Activated naive CD4-positive, alpha-beta T cell treated with anti-CD3 and anti-CD28 coated beads, Interleukin-2, amount 10 ng/mL, durations not matched to agents 7 days and 5 days (primary cell): ENCODE measurements around the gene GIGYF2.

Experiments used
- CTCF ChIA-PET: fragments of 350-600 bp; sonication (Branson Sonifier 250); formaldehyde crosslinking; loops from one replicate; lab custom pipeline; 2021; ENCODE audit warnings: antibody characterized with exemption; lab: Charles Lee
- DNase-seq: peaks from one replicate; pipeline ENCODE4 v3.0.0-alpha.2; 2020
- H3K27ac Mint-ChIP-seq: one replicate; pipeline ENCODE4 v1.8.0; 2021; ENCODE audit warnings: mild to moderate bottlenecking, moderate library complexity, mixed read lengths
- H3K27me3 Mint-ChIP-seq: one replicate; pipeline ENCODE4 v1.8.0; 2021; ENCODE audit warnings: mild to moderate bottlenecking, mixed read lengths
- H3K36me3 Mint-ChIP-seq: one replicate; pipeline ENCODE4 v1.8.0; 2021; ENCODE audit warnings: mixed read lengths
- H3K4me1 Mint-ChIP-seq: one replicate; pipeline ENCODE4 v1.8.0; 2021; ENCODE audit warnings: mixed read lengths
- H3K4me3 Mint-ChIP-seq: one replicate; pipeline ENCODE4 v1.8.0; 2021; ENCODE audit warnings: mild to moderate bottlenecking, moderate library complexity, mixed read lengths
- H3K9me3 Mint-ChIP-seq: one replicate; pipeline ENCODE4 v1.8.0; 2021; ENCODE audit warnings: mixed read lengths

GIGYF2 gene

DNA sequence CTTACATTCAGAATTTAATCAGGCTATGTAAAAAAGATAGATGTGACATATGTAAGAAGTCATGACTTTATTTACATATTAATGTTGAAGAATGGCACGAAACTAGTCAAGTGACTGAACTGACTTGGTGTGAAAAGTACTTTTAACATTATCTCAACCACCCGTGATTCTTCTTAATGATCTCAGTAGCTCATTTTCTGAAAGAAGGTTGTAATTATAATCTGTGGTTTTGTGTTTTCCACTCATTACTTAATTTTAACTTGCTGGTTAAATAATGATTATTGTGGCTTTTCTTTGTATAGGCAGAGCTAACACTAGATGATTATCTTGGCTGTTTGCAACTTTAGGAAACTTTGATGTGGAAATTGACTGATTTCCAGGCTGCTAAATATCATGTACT, 60.8 kb downstream of the GIGYF2 start:
- CTCF ChIA-PET: no interaction called here
- Mint-ChIP-seq H3K27me3 (no peaks in the 10 kb centered on the region), H3K4me1 (peaks cover 16% of the 10 kb centered on the region), H3K4me3 (no peak overlapping the region), H3K27ac (peak overlapping the region; percentile 45), H3K9me3 (no peaks in the 10 kb centered on the region), H3K36me3 (peaks cover 36% of the 10 kb centered on the region)
- no peak for DNase-seq

DNA sequence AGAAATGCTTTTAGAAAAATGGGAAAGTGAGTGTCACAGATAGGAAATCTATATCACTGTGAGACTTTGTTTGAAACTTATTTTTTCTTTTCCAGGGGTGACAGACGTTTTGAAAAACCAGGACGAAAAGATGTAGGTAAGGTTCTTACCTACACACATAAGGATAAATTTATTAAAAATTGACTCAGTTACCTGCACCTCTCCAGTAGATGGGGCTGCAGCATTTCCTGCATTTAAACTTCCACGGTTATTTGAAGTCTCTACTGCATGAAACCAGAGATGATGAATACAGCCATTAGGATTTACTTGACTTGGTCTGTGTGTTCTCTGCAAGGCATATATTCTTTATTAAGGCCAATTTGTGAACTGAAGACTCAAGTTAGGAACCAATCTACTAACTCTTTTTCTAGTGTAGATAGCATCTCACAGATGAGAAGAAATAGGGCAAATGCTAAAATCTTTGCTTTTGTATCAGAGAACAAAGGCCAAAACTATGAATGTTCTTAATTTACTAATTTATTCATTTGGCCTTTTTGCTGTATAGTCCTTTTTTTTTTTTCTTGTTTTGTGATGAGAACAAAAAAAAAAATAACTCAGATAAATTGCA, 64.3 kb downstream of the GIGYF2 start:
- peak; percentile 66 for DNase-seq
- H3K9me3 Mint-ChIP-seq: no peaks in the 10 kb centered on the region
- no peaks in the 10 kb centered on the region for H3K27me3 Mint-ChIP-seq
- peaks cover 16% of the 10 kb centered on the region for H3K4me1 Mint-ChIP-seq
- CTCF ChIA-PET: interaction anchor here (0.9 to 1.8 kb wide), 2 partner anchors 293 to 299 kb away, joined by 3 to 5 read pairs; no protein-coding TSS in a partner anchor
- H3K27ac Mint-ChIP-seq: no peak overlapping the region
- peaks cover 40% of the 10 kb centered on the region for H3K36me3 Mint-ChIP-seq
- no peak overlapping the region for H3K4me3 Mint-ChIP-seq

DNA sequence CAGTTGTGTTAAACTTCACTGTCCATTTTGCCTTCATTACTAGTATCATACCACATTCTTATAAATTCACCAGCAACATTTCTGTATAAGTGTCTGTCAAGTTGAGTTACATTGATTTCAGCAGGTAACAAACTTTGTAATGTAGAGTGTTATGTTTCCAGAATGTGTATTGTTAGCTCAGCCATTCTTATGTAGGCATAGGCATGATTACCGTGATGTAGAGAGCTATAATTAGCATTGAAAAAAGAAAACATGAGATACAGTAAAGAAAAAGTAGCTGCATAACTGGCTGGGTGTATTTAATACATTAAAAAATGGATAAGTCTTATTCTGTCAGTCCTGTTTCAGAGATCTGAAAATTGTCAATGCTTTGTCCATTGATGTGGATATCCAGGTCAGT, 70.7 kb downstream of the GIGYF2 start:
- no peak for DNase-seq
- Mint-ChIP-seq H3K4me1 (peaks cover 21% of the 10 kb centered on the region), H3K27ac (no peak overlapping the region), H3K27me3 (no peaks in the 10 kb centered on the region), H3K9me3 (no peaks in the 10 kb centered on the region), H3K36me3 (peaks cover 52% of the 10 kb centered on the region), H3K4me3 (no peak overlapping the region)
- CTCF ChIA-PET: interaction anchor here (0.6 kb wide), 1 partner anchor 261 kb away, joined by 3 read pairs; no protein-coding TSS in a partner anchor

GRCh38 chr2:232770207-232770606, 73.1 kb downstream of the GIGYF2 start:
- Mint-ChIP-seq H3K27me3 (no peaks in the 10 kb centered on the region), H3K27ac (no peak overlapping the region), H3K4me3 (no peak overlapping the region), H3K36me3 (peaks cover 48% of the 10 kb centered on the region), H3K4me1 (peaks cover 25% of the 10 kb centered on the region), H3K9me3 (no peaks in the 10 kb centered on the region)
- DNase-seq: no peak
- CTCF ChIA-PET: interaction anchor here (0.7 kb wide), 1 partner anchor 38 kb away, joined by 3 read pairs; no protein-coding TSS in a partner anchor

GRCh38 chr2:232771870-232772269, 74.7 kb downstream of the GIGYF2 start:
- Mint-ChIP-seq H3K36me3 (peaks cover 40% of the 10 kb centered on the region), H3K4me3 (no peak overlapping the region), H3K27ac (peak overlapping the region; percentile 39), H3K27me3 (no peaks in the 10 kb centered on the region), H3K9me3 (no peaks in the 10 kb centered on the region), H3K4me1 (peaks cover 23% of the 10 kb centered on the region)
- CTCF ChIA-PET: interaction anchor here (0.6 to 1.7 kb wide), 4 partner anchors 9 to 415 kb away, joined by 3 to 4 read pairs (median 3); no protein-coding TSS in a partner anchor
- no peak for DNase-seq

- DNase-seq: peak; percentile 23
- Mint-ChIP-seq H3K4me1 (peaks cover 23% of the 10 kb centered on the region), H3K27ac (peak overlapping the region; percentile 81), H3K27me3 (no peaks in the 10 kb centered on the region), H3K4me3 (no peak overlapping the region), H3K9me3 (no peaks in the 10 kb centered on the region), H3K36me3 (peaks cover 40% of the 10 kb centered on the region)
- CTCF ChIA-PET: interaction anchor here (0.9 to 1.7 kb wide), 2 partner anchors 38 to 160 kb away, joined by 3 to 4 read pairs; no protein-coding TSS in a partner anchor
These were observed 75.4 kb downstream of the GIGYF2 start for GRCh38 chr2:232772531-232772930.

DNA sequence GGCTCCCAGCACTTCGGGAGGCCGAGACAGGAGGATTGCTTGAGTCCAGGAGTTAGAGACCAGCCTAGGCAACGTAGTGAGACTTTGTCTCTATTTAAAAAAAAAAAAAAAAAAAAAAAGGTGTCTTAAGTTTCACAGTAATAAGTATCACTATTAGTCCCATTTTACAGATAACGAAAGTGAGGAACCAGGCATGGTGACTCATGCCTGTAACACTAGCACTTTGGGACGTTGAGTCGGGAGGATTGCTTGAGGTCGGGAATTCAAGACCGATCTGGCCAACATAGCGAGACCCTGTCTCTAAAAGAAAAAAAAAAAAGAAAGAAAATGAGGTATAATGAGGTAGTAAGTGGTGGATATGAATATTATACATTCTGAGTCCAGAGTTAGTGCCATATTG, 76.7 kb downstream of the GIGYF2 start:
- H3K27ac Mint-ChIP-seq: no peak overlapping the region
- CTCF ChIA-PET: no interaction called here
- peaks cover 31% of the 10 kb centered on the region for H3K36me3 Mint-ChIP-seq
- no peak overlapping the region for H3K4me3 Mint-ChIP-seq
- peaks cover 23% of the 10 kb centered on the region for H3K4me1 Mint-ChIP-seq
- no peaks in the 10 kb centered on the region for H3K27me3 Mint-ChIP-seq
- no peak for DNase-seq
- no peaks in the 10 kb centered on the region for H3K9me3 Mint-ChIP-seq

GRCh38 chr2:232776435-232776834, 79.3 kb downstream of the GIGYF2 start, which contains the start of gene KCNJ13:
Gene KCNJ13, minus strand, starts transcription at chr2:232776565. Its CDS starts 5,203 bp downstream, at chr2:232771362.
- peaks cover 17% of the 10 kb centered on the region for H3K4me1 Mint-ChIP-seq
- no peak within 1 kb of the TSS for H3K27ac Mint-ChIP-seq
- H3K9me3 Mint-ChIP-seq: no peaks in the 10 kb centered on the region
- no peak for DNase-seq
- no peak within 1 kb of the TSS for H3K4me3 Mint-ChIP-seq
- peaks cover 17% of the 10 kb centered on the region for H3K36me3 Mint-ChIP-seq
- CTCF ChIA-PET: no interaction called here
- H3K27me3 Mint-ChIP-seq: no peaks in the 10 kb centered on the region

GRCh38 chr2:232777276-232777675, 80.1 kb downstream of the GIGYF2 start:
- H3K27me3 Mint-ChIP-seq: no peaks in the 10 kb centered on the region
- CTCF ChIA-PET: no interaction called here
- no peak overlapping the region for H3K4me3 Mint-ChIP-seq
- DNase-seq: no peak
- no peak overlapping the region for H3K27ac Mint-ChIP-seq
- H3K4me1 Mint-ChIP-seq: peaks cover 15% of the 10 kb centered on the region
- H3K36me3 Mint-ChIP-seq: peaks cover 22% of the 10 kb centered on the region
- no peaks in the 10 kb centered on the region for H3K9me3 Mint-ChIP-seq

DNA sequence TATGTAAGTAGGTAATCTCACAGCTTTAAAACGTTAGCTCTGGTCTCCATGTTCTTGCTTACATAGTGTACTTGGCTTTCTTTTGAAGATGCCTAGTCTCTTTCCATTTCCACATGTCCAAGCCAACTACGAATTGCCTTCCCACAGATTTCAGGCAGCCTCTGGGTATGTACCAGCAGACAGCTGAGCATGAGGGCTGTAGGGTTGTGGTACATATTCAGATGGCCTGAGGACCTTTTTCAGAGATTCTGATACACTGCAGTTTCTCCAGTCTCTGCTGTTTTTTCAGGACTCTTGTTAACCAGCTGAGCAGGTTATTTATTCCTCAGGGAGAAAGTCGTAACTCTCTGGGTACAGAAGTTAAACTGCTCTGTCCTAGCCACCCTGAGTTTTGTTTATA, 82.3 kb downstream of the GIGYF2 start:
- H3K9me3 Mint-ChIP-seq: no peaks in the 10 kb centered on the region
- DNase-seq: no peak
- CTCF ChIA-PET: interaction anchor here (0.8 kb wide), 1 partner anchor 174 kb away, joined by 3 read pairs; no protein-coding TSS in a partner anchor
- H3K27me3 Mint-ChIP-seq: no peaks in the 10 kb centered on the region
- H3K36me3 Mint-ChIP-seq: peaks cover 18% of the 10 kb centered on the region
- H3K27ac Mint-ChIP-seq: no peak overlapping the region
- no peak overlapping the region for H3K4me3 Mint-ChIP-seq
- H3K4me1 Mint-ChIP-seq: peaks cover 6% of the 10 kb centered on the region

DNA sequence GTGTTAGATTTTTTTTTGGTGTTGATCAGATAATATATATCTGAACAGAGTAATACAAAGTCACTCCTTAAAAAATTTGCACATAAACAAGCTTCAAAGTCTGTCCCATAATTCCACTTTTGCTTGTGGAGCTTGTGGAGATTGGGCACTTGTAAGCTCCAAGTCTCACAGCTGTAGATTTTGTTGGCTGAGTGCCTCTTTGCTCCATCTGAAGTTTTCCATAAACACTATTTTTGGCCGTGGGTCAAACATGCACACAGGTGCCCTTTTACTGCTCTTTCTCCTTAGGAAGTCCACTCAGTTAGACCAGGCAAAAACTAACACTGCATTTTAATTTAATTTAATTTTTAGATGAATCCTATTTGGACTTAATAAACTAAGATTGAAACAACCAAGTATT, 82.8 kb downstream of the GIGYF2 start:
- H3K4me3 Mint-ChIP-seq: no peak overlapping the region
- CTCF ChIA-PET: interaction anchor here (0.8 kb wide), 1 partner anchor 175 kb away, joined by 3 read pairs; no protein-coding TSS in a partner anchor
- no peaks in the 10 kb centered on the region for H3K9me3 Mint-ChIP-seq
- peaks cover 6% of the 10 kb centered on the region for H3K4me1 Mint-ChIP-seq
- H3K36me3 Mint-ChIP-seq: peaks cover 18% of the 10 kb centered on the region
- no peak for DNase-seq
- no peaks in the 10 kb centered on the region for H3K27me3 Mint-ChIP-seq
- no peak overlapping the region for H3K27ac Mint-ChIP-seq

GRCh38 chr2:232781765-232782164, 84.6 kb downstream of the GIGYF2 start:
- Mint-ChIP-seq H3K9me3 (no peaks in the 10 kb centered on the region), H3K36me3 (peaks cover 22% of the 10 kb centered on the region), H3K4me1 (peaks cover 6% of the 10 kb centered on the region), H3K27me3 (no peaks in the 10 kb centered on the region), H3K4me3 (no peak overlapping the region), H3K27ac (no peak overlapping the region)
- no peak for DNase-seq
- CTCF ChIA-PET: no interaction called here

GRCh38 chr2:232783278-232783677, 86.1 kb downstream of the GIGYF2 start:
- no peak for DNase-seq
- Mint-ChIP-seq H3K4me3 (no peak overlapping the region), H3K27ac (no peak overlapping the region), H3K9me3 (no peaks in the 10 kb centered on the region), H3K4me1 (peaks cover 6% of the 10 kb centered on the region), H3K36me3 (peaks cover 31% of the 10 kb centered on the region), H3K27me3 (no peaks in the 10 kb centered on the region)
- CTCF ChIA-PET: no interaction called here

- no peak overlapping the region for H3K27ac Mint-ChIP-seq
- no peaks in the 10 kb centered on the region for H3K4me1 Mint-ChIP-seq
- peaks cover 50% of the 10 kb centered on the region for H3K36me3 Mint-ChIP-seq
- no peak for DNase-seq
- no peaks in the 10 kb centered on the region for H3K9me3 Mint-ChIP-seq
- no peaks in the 10 kb centered on the region for H3K27me3 Mint-ChIP-seq
- no peak overlapping the region for H3K4me3 Mint-ChIP-seq
- CTCF ChIA-PET: no interaction called here
These were observed 90.7 kb downstream of the GIGYF2 start for GRCh38 chr2:232787806-232788205.

DNA sequence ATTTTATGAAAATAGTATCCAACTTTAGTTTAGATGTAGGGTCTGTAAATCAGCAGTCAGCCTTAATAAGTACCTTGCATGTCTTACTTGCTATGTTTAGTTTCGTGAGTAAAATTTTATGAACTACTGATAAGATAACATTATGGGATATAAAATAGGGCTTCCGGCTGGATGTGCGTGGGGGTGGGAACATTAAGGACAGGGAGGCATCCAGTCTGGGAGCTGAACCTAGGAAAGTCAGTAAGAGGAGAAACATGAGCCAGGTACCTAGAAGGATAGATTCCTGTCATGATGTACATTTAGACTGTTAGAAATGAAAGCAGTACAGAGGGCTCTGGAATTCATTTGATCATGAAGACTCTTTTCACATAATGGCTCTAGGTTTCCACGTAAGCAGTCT, 92.0 kb downstream of the GIGYF2 start:
- no peak overlapping the region for H3K27ac Mint-ChIP-seq
- no peak overlapping the region for H3K4me3 Mint-ChIP-seq
- no peaks in the 10 kb centered on the region for H3K9me3 Mint-ChIP-seq
- no peaks in the 10 kb centered on the region for H3K4me1 Mint-ChIP-seq
- peaks cover 44% of the 10 kb centered on the region for H3K36me3 Mint-ChIP-seq
- no peak for DNase-seq
- CTCF ChIA-PET: no interaction called here
- no peaks in the 10 kb centered on the region for H3K27me3 Mint-ChIP-seq
